GM21529 (cell line): Measurements from ENCODE around the gene GGA2.
"Not testable (repeated sequence)": the region's sequence is repeated elsewhere in the genome, so short reads cannot be mapped to it uniquely, and the experiment has no call there.

Experiments used
- ATAC-seq: cut with Tn5 transposase; IDR thresholded peaks from one replicate; pipeline ENCODE4 v1.9.1; 2021; ENCODE audit not compliant: unreplicated experiment

GGA2 gene

DNA sequence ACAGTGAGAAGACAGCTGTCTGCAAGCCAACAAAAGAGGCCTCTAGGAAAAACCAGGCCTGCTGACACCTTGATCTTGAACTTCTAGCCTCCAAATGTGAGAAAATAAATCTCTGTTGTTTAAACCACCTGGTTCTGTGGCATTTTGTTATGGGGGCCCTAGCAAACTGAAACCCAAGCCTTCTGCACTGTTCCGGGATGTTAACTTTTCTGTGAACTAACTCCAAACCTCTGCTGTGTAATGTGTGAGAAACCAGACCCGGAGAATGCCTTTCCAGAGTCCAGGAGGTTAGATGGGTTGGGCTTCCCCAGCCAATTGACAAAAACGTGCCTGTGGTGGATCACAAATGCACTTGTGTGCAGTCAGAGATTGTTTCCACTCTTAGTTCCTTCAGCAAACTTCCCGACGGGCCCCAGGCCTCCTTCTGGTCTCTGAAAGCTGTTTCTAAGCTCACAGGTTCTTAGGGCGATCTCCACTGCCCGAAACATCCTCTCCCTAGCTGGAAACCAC, 13.6 kb upstream of the GGA2 start:
- no peak for ATAC-seq

DNA sequence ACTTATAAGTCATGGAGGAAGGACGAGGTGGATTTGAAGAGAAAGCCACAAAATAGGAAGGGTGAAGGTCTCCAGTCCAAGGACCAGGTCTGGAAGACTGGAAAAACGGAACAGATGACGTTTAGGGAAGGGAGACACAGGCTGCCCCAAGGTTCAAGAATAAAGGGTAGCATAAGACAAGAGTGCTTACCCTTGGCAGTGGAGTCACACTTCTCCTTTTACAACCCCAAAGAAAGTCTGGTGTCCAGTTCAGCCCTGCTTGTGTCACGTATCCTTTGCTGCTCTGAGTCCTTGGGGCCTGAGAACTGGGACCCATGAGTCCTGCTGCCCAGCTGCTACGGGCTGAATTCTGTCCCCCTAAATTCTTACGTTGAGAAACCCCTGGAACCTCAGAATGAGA, 13.0 kb upstream of the GGA2 start:
- ATAC-seq = no peak

DNA sequence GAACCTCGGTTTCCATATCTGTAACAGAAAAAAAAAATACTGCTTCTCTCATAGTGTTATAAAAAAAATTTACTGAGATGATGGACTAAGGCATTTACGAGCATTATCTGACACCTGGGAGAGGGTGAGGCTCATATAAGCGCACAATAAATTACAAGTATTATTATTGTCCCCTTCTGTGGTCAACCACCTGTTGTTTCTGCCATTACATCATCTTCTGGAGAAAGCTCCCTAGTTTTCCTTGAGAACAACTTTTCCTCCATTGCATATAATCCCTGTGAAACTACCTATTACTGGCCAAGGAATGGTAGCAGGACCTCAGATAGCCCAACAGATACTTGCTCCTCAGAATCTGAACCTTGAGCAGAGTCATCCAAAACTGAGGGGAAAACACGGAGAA, 11.7 kb upstream of the GGA2 start:
- no peak for ATAC-seq

DNA sequence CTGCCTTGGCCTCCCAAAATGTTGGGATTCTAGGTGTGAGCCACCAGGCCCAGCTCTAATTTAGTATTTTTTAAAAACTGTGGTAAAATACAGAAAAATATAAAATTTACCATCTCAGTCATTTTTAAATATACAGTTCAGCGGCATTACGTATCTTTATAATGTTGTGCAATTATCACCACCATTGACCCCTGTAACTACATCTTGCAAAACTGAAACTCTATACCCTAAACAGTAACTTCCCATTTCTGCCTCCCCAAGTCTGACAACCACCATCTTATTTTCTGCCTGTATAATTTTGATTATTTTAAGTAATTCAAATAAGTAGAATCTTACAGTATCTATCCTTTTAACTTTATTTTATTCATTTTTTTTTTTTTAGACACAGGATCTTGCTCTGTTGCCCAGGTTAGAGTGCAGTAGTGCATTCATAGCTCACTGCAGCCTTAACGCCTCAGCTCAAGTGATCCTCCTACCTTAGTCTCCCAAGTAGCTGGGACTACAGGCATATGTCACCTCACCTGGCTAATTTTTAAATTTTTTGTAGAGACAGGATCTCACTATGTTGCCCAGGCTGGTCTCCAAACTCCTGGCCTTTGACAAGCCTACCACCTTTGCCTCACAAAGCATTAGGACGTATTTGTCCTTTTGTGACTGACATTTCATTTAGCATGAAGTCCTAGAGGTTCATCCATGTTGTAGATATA, 10.9 kb upstream of the GGA2 start:
- ATAC-seq = no peak

DNA sequence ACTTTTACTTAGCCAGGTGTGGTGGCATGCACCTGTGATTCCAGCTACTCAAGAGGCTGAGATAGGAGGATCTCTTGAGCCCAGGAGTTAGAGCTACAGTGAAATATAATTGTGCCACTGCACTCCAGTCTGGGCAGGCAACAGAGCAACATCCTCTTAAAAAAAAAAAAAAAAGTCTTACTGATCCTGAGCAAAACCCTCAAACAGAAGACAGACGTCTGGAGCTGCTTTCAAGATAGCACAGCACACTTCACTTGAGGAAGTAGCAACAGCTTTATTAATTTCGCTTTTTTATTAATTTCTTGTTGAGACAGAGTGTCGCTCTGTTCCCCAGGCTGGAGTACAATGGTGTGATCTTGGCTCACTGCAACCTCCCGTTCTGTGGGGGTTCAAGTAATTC, 10.2 kb upstream of the GGA2 start:
- ATAC-seq = no peak

DNA sequence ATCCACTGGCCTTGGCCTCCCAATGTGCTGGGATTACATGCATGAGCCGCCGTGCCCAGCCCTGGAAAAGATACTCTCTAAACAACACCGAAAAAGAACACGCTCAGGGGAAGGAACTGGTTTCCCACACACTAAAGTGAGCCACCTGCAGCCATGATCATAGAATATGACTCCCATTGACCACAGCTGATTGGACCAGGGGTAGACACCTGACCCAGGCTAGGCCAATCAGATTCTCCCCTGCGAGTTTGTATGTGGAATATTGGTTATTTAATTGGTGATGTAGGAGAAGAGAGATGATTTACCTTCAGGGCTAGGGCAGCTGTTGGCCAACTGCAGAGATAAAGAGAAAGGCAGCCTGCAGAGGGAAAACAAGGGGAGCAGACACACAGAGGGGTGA, 9.0 kb upstream of the GGA2 start:
- ATAC-seq = no peak

DNA sequence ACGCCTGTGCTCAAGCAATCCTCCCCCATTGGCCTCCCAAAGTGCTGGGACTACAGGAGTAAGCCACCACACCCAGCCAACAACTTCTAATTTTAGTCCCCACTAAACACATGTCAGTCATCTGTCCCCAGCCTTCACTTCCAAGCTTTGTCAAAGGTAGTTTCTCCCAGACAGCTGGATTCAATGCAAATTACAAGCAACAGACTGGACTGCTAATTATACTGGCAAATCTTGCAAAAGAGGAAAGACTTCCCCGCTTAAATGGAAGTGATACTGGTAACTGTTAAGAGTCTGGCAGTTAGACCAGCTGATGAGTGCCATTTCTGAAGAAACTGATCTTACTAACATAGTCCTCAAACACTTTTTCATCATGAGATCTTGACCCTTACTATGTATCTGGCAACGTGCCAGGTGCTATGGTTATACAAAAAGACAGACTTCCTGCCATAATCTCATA, 8.2 kb upstream of the GGA2 start:
- peak; percentile 57 for ATAC-seq

DNA sequence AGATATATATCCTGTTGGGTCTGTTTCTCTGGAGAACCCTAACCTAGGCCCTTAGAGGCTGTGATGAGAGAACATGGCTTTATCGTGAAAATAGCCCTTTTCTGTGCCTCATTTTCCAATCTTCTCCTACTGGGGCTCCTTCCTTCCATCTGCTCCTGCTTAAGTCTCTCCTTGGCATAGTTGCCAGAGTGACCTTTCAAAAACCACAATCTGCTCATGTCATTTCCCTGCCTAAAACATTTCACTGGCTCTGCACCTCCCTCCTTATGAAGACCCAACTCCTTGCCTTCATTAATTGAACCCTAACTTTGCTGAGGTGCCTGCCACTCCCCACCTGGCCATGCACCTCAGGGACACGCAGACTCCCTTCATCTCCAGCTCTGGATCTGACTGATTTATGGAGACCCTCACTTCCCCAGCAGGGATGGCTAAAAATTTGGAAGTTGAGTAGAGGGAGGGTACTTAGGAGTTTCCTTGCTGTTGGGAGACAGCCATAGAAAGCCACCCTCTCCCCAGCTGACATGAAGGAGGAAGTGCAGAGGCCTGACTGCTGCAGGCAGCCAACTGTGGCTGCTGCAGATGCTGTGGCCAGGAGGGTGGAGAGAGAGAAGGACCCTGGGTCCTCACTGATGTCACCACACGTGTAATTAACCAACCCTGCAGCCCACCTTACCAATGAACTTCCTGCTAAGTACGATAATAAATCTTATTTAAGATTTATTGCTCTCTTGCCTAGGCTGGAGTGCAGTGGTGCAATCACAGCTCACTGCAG, 6.3 kb upstream of the GGA2 start:
- no peak for ATAC-seq

DNA sequence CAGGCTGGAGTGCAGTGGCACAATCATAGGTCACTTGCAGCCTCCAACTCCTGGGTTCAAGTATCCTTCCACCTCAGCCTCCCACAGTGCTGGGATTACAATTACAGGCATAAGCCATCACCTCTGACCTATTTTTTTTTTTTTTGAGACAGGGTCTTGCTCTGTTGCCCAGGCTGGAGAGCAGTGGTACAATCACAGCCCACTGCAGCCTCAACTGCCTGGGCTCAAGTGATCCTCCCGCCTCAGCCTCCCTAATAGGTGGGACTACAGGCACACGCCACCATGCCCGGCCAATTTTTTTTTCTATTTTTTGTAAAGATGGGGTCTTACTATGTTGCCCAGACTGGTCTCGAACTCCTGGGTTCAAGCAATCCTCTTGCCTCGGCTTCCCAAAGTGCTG, 5.6 kb upstream of the GGA2 start:
- no peak for ATAC-seq

DNA sequence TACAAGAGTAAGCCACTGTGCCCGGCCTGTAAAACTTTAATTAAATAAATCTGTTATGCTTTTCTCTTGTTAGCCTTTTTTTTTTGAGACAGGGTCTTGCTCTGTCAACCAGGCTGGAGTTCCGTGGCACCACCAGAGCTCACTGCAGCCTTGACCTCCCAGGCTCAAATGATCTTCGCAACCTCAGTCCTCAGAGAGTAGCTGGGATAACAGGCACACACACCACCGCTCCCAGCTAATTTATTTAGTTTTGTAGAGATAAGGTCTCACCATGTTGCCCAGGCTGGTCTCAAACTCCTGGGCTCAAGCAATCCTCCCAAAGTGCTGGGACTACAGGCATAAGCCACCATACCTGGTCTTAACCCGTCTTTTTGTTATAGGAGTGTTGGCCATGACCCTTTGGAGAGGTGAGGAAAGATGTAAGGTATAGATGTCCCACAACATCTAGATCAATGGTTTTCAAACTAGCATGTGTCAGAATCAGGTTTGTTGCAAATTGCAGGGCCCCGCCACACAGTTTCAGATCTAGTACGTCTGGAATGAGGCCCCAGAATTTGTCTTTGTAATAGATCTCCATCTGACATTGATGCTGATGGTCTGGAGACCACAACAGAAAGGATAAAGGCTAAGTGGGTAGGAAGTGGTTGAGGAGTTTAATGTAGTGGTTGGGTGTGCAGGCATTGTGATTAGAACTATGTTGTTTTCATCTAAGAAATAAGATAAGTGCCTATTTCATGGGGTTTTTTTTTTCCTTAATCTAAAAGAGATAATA, 4.3 kb upstream of the GGA2 start:
- no peak for ATAC-seq

DNA sequence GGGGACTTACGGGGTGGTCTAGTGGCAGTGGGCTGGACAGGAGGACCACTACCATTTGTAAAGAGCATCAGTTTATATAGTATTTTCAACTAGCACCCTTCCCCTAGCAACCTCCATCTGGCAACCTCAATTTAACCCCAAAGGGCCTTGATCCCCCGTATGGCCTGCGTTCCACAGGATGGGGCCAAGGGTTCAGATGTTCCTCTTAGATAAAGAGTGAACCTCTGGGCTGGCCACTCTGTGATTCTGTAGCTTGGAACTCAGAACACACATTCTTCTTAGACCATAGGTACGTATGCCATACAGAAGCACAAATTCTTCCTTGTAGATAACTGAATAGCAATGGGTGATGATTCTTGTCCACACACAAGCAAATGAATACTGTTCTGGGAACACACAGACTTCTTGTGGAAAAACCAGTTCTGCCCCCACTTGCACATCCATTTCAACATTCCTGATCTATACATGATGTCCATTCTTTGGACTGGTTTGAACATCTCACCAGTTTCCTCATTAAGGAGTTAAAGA, 1.9 kb upstream of the GGA2 start:
- no peak for ATAC-seq

DNA sequence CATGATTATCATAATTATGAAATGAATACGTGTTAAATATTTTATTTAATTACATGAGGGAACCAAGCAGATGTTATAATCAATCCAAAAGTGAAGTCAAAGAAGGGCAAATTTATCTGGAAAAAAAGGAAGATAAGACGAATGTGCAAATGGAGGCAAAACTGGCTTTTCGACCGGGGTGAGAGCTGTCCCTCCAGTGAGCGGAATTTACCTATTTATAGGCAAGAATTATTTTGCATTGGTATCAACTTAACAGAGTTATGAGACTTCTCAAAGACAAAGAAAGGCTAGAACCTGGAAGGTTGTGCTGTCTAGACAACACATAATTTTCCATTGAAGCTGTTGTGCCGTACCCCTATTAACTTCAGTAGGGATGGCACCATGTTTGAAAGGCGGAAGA, 1.4 kb upstream of the GGA2 start:
- no peak for ATAC-seq

DNA sequence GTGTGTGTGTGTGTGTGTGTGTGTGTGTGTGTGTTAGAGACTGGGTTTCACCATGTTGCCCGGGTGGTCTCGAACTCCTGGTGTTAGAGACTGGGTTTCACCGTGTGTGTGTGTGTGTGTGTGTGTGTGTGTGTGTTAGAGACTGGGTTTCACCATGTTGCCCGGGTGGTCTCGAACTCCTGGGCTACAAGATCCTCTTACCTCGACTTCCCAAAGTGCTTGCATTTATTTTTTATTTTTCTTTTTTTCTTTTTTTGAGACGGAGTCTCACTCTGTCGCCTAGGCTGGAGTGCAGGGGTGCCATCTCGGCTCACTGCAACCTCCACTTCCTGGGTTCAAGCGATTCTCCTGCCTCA, 599 bp upstream of the GGA2 start:
- not testable (repeated sequence) for ATAC-seq

DNA sequence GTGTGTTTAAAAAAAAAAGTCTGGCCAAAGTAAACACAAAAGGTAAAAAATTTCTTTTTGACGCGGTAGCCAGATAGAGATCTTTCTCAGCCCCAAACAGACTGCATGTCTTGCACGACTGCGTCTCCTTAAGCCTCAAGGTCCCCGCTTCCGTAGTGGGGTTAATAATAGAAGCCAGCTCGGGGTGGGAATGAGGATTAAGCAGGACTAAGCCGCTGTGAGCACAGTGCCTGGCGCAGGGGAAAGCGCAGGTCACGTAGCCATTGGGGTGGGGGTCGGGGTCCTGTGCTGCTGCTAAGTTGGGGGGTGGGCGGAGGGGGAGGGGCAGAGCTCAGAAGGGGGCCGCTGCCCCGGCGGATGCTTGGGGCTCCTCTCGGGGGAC, 521 bp downstream of the GGA2 start:
- no peak for ATAC-seq

DNA sequence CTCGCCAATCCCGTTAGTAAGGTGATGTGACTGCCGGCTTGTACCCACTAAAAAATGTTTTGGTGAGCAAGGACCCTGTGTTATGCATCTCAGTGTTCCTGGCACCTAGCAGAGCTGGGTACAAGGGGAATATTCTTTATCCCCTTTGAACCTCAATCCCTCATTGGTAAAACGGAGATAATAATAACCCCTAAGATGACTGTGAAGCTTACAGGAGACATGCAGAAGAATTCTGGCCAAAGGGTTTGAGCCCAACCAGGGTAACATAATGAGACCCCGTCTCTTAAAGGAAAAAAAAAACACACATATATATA, 896 bp downstream of the GGA2 start:
- ATAC-seq = no peak

DNA sequence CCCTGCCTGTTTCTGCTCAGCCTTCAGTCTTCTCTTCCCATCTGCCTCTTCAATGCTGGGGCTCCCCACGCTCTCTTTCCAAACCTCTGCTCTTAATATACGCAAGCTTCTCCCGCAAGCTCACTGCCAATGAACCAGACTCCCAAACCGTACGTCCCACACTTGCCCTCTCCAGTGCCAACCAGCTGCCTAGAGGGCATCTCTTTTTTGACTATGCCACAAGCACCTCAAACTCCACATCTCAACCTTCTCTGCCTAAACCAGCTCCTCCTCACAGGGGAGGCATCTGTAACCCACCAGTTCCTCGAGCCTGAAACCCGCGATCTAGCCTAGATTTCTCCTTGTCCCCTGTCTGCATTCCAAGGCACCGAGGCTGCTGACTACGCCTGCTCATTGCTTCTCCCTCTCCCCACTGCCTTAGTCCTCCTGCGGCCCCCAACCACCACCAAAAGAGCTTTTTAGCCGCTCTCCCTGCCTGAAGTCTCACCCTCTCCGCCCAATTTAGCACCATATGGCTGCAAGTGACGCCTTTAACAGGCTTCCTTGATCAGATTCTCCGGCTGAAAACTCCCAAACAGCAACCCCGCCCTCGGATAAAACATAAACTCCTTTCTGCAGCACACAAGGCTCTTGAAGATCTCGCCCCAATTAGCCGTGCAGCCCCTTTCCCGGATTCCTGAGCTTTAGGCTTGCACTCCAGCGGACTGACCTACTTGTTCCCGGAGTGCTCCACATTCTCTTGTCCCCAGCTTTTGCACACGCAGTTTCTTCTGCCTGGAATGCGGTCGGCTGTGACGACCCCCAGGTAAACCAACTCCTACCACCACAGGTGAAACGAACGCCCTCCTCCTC, 1.5 kb downstream of the GGA2 start:
- ATAC-seq = no peak

DNA sequence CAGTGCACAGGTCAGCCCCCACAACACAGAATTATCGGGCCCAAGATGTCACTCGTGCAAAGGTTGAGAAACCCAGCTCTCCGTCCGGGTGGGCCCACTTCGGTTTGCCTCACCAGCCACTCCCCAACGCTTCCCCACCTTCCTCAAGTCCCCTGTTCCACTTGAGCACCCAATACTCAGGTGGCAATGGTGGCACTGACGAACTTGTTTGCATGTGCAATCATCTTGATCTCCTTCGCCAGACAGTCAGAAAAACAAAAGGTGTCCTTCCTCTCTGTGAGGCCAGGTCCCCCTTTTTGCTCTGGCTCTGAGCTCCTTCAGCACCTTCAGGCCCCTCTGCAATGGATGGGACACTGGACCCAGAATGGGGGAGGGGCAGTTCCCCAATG, 3.7 kb downstream of the GGA2 start:
- ATAC-seq = no peak

DNA sequence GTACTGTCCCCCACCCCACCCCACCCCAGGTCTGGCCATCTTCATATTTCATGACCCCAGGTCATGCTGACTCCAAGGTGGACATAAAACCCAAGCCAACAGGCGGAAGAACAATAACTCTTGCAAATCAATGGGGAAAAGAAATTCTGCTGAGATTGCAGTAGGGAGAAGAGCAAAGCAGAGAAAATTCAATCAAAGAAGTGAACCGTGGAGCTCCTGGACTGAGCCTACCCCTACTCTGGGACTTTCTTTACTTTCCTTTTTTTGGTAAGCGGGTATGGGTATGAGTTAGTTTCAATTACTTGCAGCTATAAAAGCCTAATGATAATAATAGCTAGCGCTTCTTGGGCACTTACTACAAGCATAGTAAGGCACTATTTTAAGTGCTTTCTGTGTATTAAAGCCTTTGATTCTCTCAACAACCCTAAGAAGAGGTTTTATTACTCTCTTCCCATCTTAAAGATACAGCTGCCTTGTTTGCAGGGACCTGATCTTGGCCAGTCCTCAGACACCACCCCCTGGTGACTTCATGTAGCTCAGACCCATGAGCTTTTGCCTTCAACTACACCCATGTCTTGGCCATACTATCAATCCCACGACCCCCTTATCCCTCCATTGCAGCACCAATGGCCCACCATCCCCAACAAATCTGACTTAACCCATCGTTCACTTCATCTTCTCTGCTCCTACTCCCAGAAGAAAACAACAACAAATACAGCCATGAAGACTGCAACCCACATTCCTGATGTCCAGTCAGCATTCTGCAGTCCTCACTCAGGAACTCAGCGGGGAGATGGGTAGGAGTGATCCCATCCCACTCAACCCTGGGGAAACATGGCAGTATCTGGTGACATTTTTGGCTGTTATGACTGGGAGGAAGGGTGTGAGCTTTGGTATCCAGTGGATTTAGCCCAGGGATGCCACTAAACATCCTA, 4.4 kb downstream of the GGA2 start:
- ATAC-seq = no peak

DNA sequence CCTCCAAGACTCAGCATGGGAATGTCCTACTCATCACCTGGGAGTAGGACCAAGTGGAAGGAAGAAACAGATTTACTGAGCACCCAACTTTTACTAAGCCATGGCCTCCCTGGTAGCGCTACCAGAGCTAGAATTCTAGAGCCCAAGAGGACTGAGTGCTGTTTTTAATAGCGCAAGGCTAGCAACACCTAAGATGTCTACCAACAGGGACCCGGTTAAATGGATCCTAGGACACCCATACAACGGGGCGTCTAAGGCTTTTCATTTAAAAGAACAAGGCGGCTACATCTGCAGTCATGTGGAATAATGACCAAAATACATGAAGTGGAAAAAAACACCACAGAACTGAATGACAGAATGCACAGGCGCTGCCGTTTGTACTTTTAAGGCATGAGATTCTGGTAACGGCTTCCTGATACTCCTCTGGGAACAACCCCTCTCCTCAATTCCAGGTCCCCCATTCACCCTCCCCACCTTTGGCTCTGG, 5.1 kb downstream of the GGA2 start:
- no peak for ATAC-seq
